ENCODE measurements around the gene HOXC9. TPM values are rescaled to one million over a fixed set of nuclear protein-coding genes. Genes with fewer than 3 reads are reported as not detected.

HOXC9 gene
- total RNA-seq, 1 donor from 2014 or later, result not detected

DNA sequence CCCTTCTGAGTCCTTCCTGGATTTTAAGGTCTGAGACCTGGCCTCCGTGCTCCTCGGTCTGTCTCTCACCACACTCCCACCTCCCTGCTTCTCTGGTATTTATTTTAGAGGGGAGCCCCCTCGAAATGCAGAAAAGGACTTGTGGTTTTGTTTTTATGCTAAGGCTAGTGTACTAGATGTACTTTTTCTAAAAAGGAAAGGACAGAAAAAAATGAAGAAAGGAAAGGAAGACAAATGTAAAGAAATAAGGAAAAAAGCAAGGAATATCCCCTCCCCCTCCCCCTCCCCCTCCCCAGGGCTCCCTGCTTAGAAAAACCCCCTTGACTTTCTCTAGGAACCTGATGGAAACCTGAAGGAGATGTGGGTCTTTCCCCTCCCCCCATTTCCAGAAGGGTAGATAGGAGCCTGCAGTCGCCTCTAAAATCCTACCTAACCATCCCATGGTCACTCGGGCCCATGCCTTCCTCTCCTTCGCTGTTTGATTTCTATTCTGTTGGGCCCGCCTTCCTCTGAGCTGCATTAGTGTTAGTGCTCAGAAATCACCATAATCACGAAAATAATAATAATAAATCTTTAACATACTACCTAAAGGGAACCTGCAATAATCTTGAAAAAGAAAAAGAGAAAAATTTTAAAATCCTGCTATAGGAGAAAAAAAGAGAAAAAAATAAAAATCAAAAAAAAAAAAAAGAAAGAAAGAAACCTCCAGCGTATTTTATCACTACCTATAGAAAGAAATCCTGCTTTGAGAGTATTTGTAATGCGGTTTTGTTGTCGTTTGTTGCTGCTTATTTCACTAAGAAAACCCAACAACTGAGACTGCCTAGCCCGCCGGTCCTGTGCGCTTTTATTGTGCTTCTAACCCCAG lies 11.9 kb downstream of the HOXC9 start:
- Mint-ChIP-seq H3K4me1 (peaks cover 21% of the 10 kb centered on the region), H3K36me3 (ENCODE audit: low read depth) (no peaks in the 10 kb centered on the region), H3K9me3 (no peaks in the 10 kb centered on the region), H3K27ac (no peak overlapping the region), H3K4me3 (no peak overlapping the region), H3K27me3 (peaks cover 71% of the 10 kb centered on the region)
- ChIA-PET POLR2A (interaction anchor here (0.7 kb wide), 1 partner anchor 22 kb away, joined by 3 read pairs; no protein-coding TSS in a partner anchor), CTCF (no interaction called here)
- ATAC-seq (ENCODE audit: low read depth), result no peak
- DNase-seq, result no peak
- intact Hi-C loops (cut with micrococcal nuclease), result no loop called here
- TF ChIP-seq, protein P1, sequence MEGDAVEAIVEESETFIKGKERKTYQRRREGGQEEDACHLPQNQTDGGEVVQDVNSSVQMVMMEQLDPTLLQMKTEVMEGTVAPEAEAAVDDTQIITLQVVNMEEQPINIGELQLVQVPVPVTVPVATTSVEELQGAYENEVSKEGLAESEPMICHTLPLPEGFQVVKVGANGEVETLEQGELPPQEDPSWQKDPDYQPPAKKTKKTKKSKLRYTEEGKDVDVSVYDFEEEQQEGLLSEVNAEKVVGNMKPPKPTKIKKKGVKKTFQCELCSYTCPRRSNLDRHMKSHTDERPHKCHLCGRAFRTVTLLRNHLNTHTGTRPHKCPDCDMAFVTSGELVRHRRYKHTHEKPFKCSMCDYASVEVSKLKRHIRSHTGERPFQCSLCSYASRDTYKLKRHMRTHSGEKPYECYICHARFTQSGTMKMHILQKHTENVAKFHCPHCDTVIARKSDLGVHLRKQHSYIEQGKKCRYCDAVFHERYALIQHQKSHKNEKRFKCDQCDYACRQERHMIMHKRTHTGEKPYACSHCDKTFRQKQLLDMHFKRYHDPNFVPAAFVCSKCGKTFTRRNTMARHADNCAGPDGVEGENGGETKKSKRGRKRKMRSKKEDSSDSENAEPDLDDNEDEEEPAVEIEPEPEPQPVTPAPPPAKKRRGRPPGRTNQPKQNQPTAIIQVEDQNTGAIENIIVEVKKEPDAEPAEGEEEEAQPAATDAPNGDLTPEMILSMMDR (IDR thresholded peaks at IDR 0.05), result no peak

GRCh38 chr12:54012631-54013409 lies 12.9 kb downstream of the HOXC9 start:
- intact Hi-C loops (cut with micrococcal nuclease), result no loop called here
- POLR2A ChIA-PET, result no interaction called here
- CTCF ChIA-PET, result interaction anchor here (2.0 kb wide), 1 partner anchor 195 kb away, joined by 6 read pairs; no protein-coding TSS in a partner anchor
- TF ChIP-seq, protein P1 (IDR thresholded peaks at IDR 0.05), result no peak
- DNase-seq (no peak), ATAC-seq (ENCODE audit: low read depth) (no peak)
- Mint-ChIP-seq H3K4me3 (no peak overlapping the region), H3K9me3 (no peaks in the 10 kb centered on the region), H3K27me3 (peaks cover 70% of the 10 kb centered on the region), H3K4me1 (peaks cover 29% of the 10 kb centered on the region), H3K36me3 (ENCODE audit: low read depth) (no peaks in the 10 kb centered on the region), H3K27ac (no peak overlapping the region)

DNA sequence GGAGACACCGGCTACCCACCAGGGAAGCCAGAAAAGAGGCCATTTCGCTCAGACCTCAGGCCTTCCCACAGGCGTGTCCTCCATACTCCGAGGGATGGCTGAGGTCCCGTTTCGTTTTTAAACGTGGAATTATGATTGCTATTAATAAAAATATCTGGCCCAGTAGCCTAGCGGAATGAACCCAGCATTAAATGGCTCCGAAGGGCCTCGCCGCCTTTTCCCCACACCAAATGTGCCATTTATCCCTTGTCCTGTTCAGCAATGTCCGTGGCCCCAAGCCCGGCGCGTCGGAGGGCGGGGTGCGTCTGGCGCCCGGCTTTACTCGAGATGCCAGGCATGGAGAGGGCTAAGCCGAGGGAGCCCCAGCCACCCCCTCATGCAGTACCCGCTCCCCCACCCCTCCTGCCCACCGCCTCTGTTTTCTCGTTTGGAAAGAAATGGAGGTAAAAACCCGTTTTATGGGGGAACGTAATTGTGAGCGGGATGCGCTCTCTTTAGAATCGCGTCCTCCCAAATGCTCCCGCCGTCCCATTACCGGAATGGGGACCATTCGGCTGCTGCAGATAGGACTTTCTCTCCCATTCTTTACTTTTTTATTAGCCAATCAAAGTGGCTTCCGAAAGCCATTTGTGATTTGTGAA lies 14.5 kb downstream of the HOXC9 start:
- ATAC-seq (ENCODE audit: low read depth) (no peak), DNase-seq (no peak)
- H3K4me1 Mint-ChIP-seq, result peaks cover 31% of the 10 kb centered on the region
- H3K27me3 Mint-ChIP-seq, result peaks cover 63% of the 10 kb centered on the region
- CTCF ChIA-PET, result interaction anchor here (0.8 to 2.0 kb wide), 3 partner anchors 17 to 193 kb away, joined by 3 to 6 read pairs (median 3); no protein-coding TSS in a partner anchor
- no peak overlapping the region for H3K4me3 Mint-ChIP-seq
- no peaks in the 10 kb centered on the region for H3K9me3 Mint-ChIP-seq
- POLR2A ChIA-PET, result no interaction called here
- TF ChIP-seq, protein P1 (IDR thresholded peaks at IDR 0.05), result no peak
- intact Hi-C loops (cut with micrococcal nuclease), result loop anchor here (2.0 kb wide), 1 partner anchor 18 kb away; no protein-coding TSS in a partner anchor
- no peaks in the 10 kb centered on the region for H3K36me3 Mint-ChIP-seq (ENCODE audit: low read depth)
- no peak overlapping the region for H3K27ac Mint-ChIP-seq

- CTCF ChIA-PET, result interaction anchor here (1.1 to 2.0 kb wide), 2 partner anchors 17 to 192 kb away, joined by 3 to 6 read pairs; no protein-coding TSS in a partner anchor
- POLR2A ChIA-PET, result no interaction called here
- TF ChIP-seq, protein P1 (IDR thresholded peaks at IDR 0.05), result no peak
- Mint-ChIP-seq H3K27ac (peak overlapping the region; percentile 50), H3K27me3 (peaks cover 62% of the 10 kb centered on the region), H3K36me3 (ENCODE audit: low read depth) (no peaks in the 10 kb centered on the region), H3K9me3 (no peaks in the 10 kb centered on the region), H3K4me3 (no peak overlapping the region), H3K4me1 (peaks cover 32% of the 10 kb centered on the region)
- ATAC-seq (ENCODE audit: low read depth) (no peak), DNase-seq (no peak)
- intact Hi-C loops (cut with micrococcal nuclease), result loop anchor here (2.0 kb wide), 1 partner anchor 18 kb away; no protein-coding TSS in a partner anchor
Observed at GRCh38 chr12:54015018-54015931, 15.3 kb downstream of the HOXC9 start.

All from activated B cell treated with CpG ODN at 0.5 μM for 24 hours (primary cell).